PC-9 (cell line): ENCODE measurements around the gene CLDN16.

ENCODE experiments used
- EZH2 ChIP-seq: fragments of 200-600 bp; sonication (generic); IDR thresholded peaks from 2 replicates; pipeline ENCODE4 v1.8.0; 2017; ENCODE audit warnings: antibody characterized with exemption, low read depth
- TF ChIP-seq, protein P1 (sequence below): fragments of 200-600 bp; sonication (generic); conservative IDR thresholded peaks from 2 replicates; pipeline ENCODE4 v1.6.1; 2017; ENCODE audit warnings: mixed run types, antibody characterized with exemption, mild to moderate bottlenecking, moderate library complexity

DNA sequence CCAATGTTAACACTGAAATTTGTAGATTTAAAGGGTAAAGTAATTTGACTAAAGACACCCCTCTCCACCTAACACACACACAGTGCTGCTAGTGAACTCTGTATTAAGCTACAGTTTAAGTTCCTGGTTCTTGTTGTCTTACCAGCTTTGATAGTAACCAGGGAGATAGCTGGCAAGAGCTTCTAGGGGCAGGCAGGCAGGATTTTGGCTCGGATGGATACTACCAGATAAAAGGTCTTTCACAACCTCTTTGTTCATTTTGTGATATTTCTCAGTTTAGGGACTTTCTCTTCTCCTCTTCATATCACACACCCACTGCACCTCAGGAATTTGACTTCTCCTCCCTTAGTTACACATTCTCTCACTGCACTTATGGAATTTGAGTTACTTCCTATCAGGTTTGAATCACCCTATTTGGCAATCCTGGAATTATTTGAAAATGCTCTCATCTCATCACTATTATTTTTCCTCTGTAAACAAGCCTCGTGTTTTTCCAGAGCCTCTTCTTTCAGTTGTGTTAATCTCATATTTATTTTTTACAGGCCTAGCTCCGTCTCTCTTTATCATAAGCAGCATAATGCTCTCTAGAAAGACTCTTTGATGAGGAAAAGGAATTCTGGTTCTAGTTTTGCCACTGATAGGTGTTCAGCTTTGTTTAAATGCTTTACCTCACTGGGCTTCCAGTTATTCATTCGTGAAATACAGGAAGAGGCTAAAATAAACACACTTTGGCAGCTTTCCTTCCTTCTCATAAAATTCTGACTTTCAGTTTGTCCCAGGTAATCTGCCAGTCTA lies 42.7 kb upstream of the CLDN16 start:
- no peak for TF ChIP-seq EZH2
- TF ChIP-seq, protein P1, sequence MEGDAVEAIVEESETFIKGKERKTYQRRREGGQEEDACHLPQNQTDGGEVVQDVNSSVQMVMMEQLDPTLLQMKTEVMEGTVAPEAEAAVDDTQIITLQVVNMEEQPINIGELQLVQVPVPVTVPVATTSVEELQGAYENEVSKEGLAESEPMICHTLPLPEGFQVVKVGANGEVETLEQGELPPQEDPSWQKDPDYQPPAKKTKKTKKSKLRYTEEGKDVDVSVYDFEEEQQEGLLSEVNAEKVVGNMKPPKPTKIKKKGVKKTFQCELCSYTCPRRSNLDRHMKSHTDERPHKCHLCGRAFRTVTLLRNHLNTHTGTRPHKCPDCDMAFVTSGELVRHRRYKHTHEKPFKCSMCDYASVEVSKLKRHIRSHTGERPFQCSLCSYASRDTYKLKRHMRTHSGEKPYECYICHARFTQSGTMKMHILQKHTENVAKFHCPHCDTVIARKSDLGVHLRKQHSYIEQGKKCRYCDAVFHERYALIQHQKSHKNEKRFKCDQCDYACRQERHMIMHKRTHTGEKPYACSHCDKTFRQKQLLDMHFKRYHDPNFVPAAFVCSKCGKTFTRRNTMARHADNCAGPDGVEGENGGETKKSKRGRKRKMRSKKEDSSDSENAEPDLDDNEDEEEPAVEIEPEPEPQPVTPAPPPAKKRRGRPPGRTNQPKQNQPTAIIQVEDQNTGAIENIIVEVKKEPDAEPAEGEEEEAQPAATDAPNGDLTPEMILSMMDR, result no peak
